Measurements from ENCODE around the gene APCS. TPM values are rescaled to one million over a fixed set of nuclear protein-coding genes. Genes with fewer than 3 reads are reported as not detected.

APCS gene, protein sequence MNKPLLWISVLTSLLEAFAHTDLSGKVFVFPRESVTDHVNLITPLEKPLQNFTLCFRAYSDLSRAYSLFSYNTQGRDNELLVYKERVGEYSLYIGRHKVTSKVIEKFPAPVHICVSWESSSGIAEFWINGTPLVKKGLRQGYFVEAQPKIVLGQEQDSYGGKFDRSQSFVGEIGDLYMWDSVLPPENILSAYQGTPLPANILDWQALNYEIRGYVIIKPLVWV
- not detected in 5 replicates for total RNA-seq (2022; extraction: Qiagen RNA extraction; ENCODE audit: low read depth)

DNA sequence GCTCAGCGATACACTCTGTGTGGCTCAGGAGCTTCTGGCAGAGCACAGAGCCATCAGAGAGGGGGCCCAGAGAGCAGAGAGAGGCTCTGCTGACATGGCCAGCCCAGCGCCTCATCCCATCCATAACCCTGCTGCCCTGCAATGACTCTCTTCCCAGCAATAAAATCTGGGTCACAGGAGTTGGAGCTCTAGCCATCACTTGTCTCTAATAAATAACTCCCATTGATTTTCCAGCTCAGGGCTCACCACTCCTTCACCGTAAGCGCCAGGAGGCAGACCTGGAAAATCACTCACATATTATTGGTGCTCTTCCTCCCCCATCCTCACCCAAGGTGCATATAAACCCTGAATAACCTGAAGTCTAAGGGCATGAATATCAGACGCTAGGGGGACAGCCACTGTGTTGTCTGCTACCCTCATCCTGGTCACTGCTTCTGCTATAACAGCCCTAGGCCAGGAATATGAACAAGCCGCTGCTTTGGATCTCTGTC, at the start of gene APCS:
Gene APCS (plus strand): TSS at position 366 of the 491 bp plus-strand sequence. CDS start 96 bp downstream, at position 462.

Other genes starting within 250 kb of the APCS start
- gene OR10J4, start 155.6 kb upstream of the APCS start, total RNA-seq (2022; extraction: Qiagen RNA extraction; ENCODE audit: low read depth): not detected in 5 replicates
- not detected in 5 replicates for gene OR10J1, start 148.1 kb upstream of the APCS start, total RNA-seq (2022; extraction: Qiagen RNA extraction; ENCODE audit: low read depth)
- gene OR10J5, start 51.8 kb upstream of the APCS start, total RNA-seq (2022; extraction: Qiagen RNA extraction; ENCODE audit: low read depth): not detected in 5 replicates
- not detected in 5 replicates for gene CRP, start 126.8 kb downstream of the APCS start, total RNA-seq (2022; extraction: Qiagen RNA extraction; ENCODE audit: low read depth)
- gene DUSP23, start 193.1 kb downstream of the APCS start, total RNA-seq (2022; extraction: Qiagen RNA extraction; ENCODE audit: low read depth): 50.8 to 73.5 TPM (median 71.6 TPM) in 5 replicates
- not detected in 5 replicates for gene FCRL6, start 214.5 kb downstream of the APCS start, total RNA-seq (2022; extraction: Qiagen RNA extraction; ENCODE audit: low read depth)
- not detected in 5 replicates for gene SLAMF8, start 239.0 kb downstream of the APCS start, total RNA-seq (2022; extraction: Qiagen RNA extraction; ENCODE audit: low read depth)

All from A549 treated with CpdA at 1 μM for 4 hours (cell line).